Fibroblast of villous mesenchyme (primary cell): ENCODE results near the gene ENTPD6. TPM values are rescaled to one million over a fixed set of nuclear protein-coding genes. Genes with fewer than 3 reads are reported as not detected.

ENCODE experiments used
- DNase-seq: peaks from one replicate; pipeline ENCODE4 v3.0.0-alpha.2; 2010; ENCODE audit warnings: low read depth
- H3K4me3 ChIP-seq: 2 replicates; pipeline ENCODE4 v1.5.1; 2011; ENCODE audit warnings: low read depth, mild to moderate bottlenecking, low read length
- total RNA-seq: library from RNA; depleted of rRNA; stranded (reverse); fragments of >200 nt; gene quantifications from 2 replicates; pipeline ENCODE4 v1.2.3, GENCODE V29; 2012
- TF ChIP-seq, protein P1 (sequence below): IDR thresholded peaks from 2 replicates; pipeline ENCODE4 v1.5.1; 2012; ENCODE audit warnings: low read depth, mild to moderate bottlenecking, low read length; ENCODE audit not compliant: insufficient read depth

ENTPD6 gene
- total RNA-seq, 1 donor = 38.4 TPM

DNA sequence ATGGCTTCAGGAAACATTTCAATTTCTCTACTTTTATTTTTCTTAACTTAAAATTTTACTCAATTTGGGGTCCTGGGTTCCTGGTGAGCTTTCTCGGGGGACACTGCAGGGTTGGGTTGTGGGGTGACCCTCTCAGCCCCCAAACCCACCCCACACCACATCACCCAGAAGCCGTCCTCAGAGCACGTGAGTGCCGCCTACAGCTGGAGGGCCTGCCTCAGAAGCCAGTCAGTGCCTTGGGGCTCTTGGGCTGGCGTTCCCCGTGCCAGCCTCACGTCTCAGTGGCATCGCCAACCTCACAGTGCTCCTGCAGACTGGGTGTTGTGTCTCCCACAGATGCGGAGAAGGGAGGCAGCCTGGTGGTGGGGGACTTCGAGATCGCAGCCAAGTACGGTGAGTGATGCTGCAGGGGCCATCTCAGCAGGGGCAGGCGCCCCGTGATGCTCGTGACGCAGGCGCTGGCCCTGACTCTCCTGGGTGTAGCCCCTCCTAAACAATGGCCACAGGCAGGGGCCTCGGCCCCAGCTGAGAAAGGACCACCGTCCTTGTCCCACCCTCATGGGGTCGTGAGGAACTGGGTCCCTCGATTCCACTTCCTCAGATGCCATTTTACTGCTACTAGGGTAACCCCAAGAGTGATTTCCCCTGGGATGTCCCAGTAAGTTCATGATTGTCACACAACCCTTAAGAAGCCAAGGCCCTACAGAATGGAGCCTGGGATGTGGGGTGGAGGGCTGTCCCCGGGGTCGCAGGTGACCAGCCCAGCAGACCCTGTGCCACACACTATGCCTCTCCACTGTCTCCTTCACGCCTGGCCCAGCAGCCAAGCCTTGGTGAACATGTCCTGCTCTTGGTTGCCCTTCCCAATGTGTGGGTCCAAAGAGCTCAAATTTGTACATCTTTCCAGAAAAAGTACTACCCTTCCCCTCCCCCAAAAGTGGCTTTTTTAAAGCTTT lies 28.5 kb downstream of the ENTPD6 start:
- H3K4me3 ChIP-seq = no peak overlapping the region
- DNase-seq = no peak
- TF ChIP-seq, protein P1, sequence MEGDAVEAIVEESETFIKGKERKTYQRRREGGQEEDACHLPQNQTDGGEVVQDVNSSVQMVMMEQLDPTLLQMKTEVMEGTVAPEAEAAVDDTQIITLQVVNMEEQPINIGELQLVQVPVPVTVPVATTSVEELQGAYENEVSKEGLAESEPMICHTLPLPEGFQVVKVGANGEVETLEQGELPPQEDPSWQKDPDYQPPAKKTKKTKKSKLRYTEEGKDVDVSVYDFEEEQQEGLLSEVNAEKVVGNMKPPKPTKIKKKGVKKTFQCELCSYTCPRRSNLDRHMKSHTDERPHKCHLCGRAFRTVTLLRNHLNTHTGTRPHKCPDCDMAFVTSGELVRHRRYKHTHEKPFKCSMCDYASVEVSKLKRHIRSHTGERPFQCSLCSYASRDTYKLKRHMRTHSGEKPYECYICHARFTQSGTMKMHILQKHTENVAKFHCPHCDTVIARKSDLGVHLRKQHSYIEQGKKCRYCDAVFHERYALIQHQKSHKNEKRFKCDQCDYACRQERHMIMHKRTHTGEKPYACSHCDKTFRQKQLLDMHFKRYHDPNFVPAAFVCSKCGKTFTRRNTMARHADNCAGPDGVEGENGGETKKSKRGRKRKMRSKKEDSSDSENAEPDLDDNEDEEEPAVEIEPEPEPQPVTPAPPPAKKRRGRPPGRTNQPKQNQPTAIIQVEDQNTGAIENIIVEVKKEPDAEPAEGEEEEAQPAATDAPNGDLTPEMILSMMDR = no peak

DNA sequence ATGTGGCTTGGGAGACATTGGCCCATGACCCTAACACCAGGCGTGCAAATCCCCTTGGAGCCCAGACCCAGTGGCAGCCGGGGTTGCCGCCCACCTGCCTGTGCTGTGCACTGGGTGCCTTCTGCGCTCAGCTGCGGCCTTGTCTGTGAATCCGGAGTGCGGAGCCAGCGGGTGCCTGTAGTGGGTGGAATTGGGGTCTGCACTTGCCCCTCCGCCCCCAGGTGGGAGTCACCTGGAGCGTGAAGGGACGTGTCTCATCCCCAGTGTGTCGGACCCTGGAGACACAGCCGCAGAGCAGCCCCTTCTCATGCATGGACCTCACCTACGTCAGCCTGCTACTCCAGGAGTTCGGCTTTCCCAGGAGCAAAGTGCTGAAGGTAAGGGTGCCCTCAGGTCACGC lies 29.4 kb downstream of the ENTPD6 start:
- TF ChIP-seq, protein P1 = no peak
- no peak overlapping the region for H3K4me3 ChIP-seq
- DNase-seq = no peak

DNA sequence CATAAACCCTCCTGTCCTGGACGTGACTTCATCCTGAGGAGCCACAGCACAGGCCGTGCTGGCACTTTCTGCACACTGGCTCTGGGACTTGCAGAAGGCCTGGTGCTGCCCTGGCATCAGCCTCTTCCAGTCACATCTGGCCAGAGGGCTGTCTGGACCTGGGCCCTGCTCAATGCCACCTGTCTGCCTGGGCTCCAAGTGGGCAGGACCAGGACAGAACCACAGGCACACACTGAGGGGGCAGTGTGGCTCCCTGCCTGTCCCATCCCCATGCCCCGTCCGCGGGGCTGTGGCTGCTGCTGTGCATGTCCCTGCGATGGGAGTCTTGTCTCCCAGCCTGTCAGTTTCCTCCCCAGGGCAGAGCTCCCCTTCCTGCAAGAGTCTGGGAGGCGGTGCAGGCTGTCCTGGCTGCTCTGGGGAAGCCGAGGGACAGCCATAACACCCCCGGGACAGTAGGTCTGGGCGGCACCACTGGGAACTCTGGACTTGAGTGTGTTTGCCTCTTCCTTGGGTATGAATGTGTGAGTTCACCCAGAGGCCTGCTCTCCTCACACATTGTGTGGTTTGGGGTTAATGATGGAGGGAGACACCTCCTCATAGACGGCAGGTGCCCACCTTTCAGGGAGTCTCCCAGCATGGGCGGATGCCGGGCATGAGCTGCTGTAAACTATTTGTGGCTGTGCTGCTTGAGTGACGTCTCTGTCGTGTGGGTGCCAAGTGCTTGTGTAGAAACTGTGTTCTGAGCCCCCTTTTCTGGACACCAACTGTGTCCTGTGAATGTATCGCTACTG lies 30.3 kb downstream of the ENTPD6 start:
- H3K4me3 ChIP-seq = no peak overlapping the region
- DNase-seq = no peak
- TF ChIP-seq, protein P1 = no peak

DNA sequence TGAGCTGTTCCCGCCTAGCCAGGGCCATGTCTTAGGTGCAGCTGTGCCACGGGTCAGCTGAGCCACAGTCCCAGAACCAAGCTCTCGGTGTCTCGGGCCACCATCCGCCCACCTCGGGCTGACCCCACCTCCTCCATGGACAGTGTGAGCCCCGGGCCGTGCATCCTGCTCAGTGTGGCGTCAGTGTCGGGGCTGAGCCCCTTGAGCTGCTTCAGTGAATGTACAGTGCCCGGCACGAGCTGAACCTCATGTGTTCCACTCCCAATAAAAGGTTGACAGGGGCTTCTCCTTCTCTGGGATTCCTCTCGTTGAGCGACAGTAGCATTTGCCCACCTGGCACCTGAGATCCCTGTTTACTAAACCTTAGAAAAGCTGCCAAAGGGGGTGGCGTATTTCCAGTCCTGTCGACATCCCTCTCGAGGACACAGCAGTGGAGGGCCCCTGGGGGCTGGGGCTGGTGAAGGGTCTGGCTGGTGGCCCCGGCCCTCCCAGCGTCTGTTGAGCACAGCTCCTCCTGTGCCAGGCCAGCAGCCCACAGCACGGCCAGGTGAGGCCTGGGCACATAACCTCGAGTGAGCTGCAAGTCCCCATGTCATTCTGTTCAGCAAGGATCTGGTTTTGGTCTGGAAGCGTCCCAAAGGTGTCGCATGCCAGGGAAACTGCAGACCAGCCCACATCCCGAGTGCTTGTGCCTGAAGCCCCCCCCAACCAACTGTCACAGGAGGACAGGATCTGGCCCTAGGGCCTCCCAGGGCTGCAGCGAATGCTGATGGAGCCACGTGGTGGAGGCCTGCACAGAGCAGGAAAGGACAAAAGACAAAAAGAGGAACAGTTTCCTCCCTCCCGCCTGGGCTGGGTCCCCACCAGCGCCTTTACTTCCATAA lies 31.2 kb downstream of the ENTPD6 start:
- TF ChIP-seq, protein P1 = no peak
- no peak for DNase-seq
- no peak overlapping the region for H3K4me3 ChIP-seq

DNA sequence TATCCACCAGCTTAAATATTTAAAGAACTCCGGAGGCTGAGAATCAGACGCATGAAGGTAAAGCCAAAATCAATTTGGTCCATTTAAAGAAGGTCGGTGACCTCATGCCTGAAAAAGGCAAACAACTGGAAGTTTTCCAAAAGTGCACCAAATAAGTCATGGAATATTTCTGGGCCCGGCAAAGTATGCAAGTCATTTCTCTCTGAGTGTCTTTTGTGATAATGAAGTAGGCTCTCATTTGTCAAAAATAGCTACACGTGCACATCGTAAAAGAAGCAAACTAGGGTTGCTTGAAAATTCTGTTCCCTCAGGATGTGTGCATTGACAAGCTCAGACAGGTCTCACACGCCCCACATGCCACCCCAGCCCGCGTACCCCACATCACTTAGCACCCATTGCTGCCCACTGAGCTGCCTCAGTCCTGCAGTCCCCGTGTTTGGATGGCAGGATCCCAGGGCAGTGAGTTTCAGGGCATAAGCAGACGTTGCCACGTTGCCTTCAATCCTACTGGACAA lies 31.9 kb downstream of the ENTPD6 start:
- TF ChIP-seq, protein P1 = no peak
- H3K4me3 ChIP-seq = no peak overlapping the region
- DNase-seq = peak; percentile 91
